ENCODE measurements around the gene MARCHF3.
"Not testable (repeated sequence)": the region's sequence is repeated elsewhere in the genome, so short reads cannot be mapped to it uniquely, and the experiment has no call there.

The MARCHF3 gene

GRCh38 chr5:127064253-127064840 is 34.0 kb upstream of the MARCHF3 start:
- DNase-seq (ENCODE audit: insufficient read length) (no peak), FAIRE-seq (no peak)
- no peak for TF ChIP-seq POLR2AphosphoS5 (IDR thresholded peaks at IDR 0.05; ENCODE audit: low read depth, low read length)
- TF ChIP-seq POLR2A (IDR thresholded peaks at IDR 0.05; ENCODE audit: low read depth, low read length) = no peak
- TF ChIP-seq TAF1 (IDR thresholded peaks at IDR 0.05; ENCODE audit: borderline replicate concordance, low read depth, low read length) = no peak

GRCh38 chr5:127063257-127063913 is 33.0 kb upstream of the MARCHF3 start:
- TF ChIP-seq POLR2A (IDR thresholded peaks at IDR 0.05; ENCODE audit: low read depth, low read length) = no peak
- TF ChIP-seq POLR2AphosphoS5 (IDR thresholded peaks at IDR 0.05; ENCODE audit: low read depth, low read length) = no peak
- no peak for TF ChIP-seq TAF1 (IDR thresholded peaks at IDR 0.05; ENCODE audit: borderline replicate concordance, low read depth, low read length)
- no peak for FAIRE-seq
- DNase-seq (ENCODE audit: insufficient read length) = no peak

GRCh38 chr5:127061956-127062355 is 31.6 kb upstream of the MARCHF3 start:
- DNase-seq (ENCODE audit: insufficient read length) (no peak), FAIRE-seq (no peak)
- TF ChIP-seq TAF1 (IDR thresholded peaks at IDR 0.05; ENCODE audit: borderline replicate concordance, low read depth, low read length) = no peak
- TF ChIP-seq POLR2AphosphoS5 (IDR thresholded peaks at IDR 0.05; ENCODE audit: low read depth, low read length) = no peak
- TF ChIP-seq POLR2A (IDR thresholded peaks at IDR 0.05; ENCODE audit: low read depth, low read length) = no peak

GRCh38 chr5:127061537-127061936 is 31.2 kb upstream of the MARCHF3 start:
- DNase-seq (ENCODE audit: insufficient read length) = no peak
- FAIRE-seq = no peak
- TF ChIP-seq POLR2AphosphoS5 (IDR thresholded peaks at IDR 0.05; ENCODE audit: low read depth, low read length) (no peak), TAF1 (IDR thresholded peaks at IDR 0.05; ENCODE audit: borderline replicate concordance, low read depth, low read length) (no peak), POLR2A (IDR thresholded peaks at IDR 0.05; ENCODE audit: low read depth, low read length) (no peak)

- TF ChIP-seq POLR2AphosphoS5 (IDR thresholded peaks at IDR 0.05; ENCODE audit: low read depth, low read length) (no peak), POLR2A (IDR thresholded peaks at IDR 0.05; ENCODE audit: low read depth, low read length) (no peak), TAF1 (IDR thresholded peaks at IDR 0.05; ENCODE audit: borderline replicate concordance, low read depth, low read length) (no peak)
- DNase-seq (ENCODE audit: insufficient read length) (no peak), FAIRE-seq (no peak)
Observed at GRCh38 chr5:127060470-127060985, 30.2 kb upstream of the MARCHF3 start.

- DNase-seq (ENCODE audit: insufficient read length) (no peak), FAIRE-seq (no peak)
- TF ChIP-seq TAF1 (IDR thresholded peaks at IDR 0.05; ENCODE audit: borderline replicate concordance, low read depth, low read length) = no peak
- no peak for TF ChIP-seq POLR2A (IDR thresholded peaks at IDR 0.05; ENCODE audit: low read depth, low read length)
- TF ChIP-seq POLR2AphosphoS5 (IDR thresholded peaks at IDR 0.05; ENCODE audit: low read depth, low read length) = no peak
Observed at GRCh38 chr5:127056896-127057295, 26.5 kb upstream of the MARCHF3 start.

- TF ChIP-seq POLR2AphosphoS5 (IDR thresholded peaks at IDR 0.05; ENCODE audit: low read depth, low read length) (no peak), POLR2A (IDR thresholded peaks at IDR 0.05; ENCODE audit: low read depth, low read length) (no peak)
- FAIRE-seq (no peak), DNase-seq (ENCODE audit: insufficient read length) (no peak)
Observed at GRCh38 chr5:127055880-127056653, 25.7 kb upstream of the MARCHF3 start.

GRCh38 chr5:127053551-127053950 is 23.2 kb upstream of the MARCHF3 start:
- DNase-seq (ENCODE audit: insufficient read length); FAIRE-seq: not testable (repeated sequence)

- DNase-seq (ENCODE audit: insufficient read length) (no peak), FAIRE-seq (no peak)
- TF ChIP-seq TAF1 (IDR thresholded peaks at IDR 0.05; ENCODE audit: borderline replicate concordance, low read depth, low read length) (no peak), POLR2AphosphoS5 (IDR thresholded peaks at IDR 0.05; ENCODE audit: low read depth, low read length) (no peak), POLR2A (IDR thresholded peaks at IDR 0.05; ENCODE audit: low read depth, low read length) (no peak)
Observed at GRCh38 chr5:127053049-127053448, 22.7 kb upstream of the MARCHF3 start.

- no peak for DNase-seq (ENCODE audit: insufficient read length)
- FAIRE-seq = no peak
- TF ChIP-seq POLR2AphosphoS5 (IDR thresholded peaks at IDR 0.05; ENCODE audit: low read depth, low read length) (no peak), POLR2A (IDR thresholded peaks at IDR 0.05; ENCODE audit: low read depth, low read length) (no peak), TAF1 (IDR thresholded peaks at IDR 0.05; ENCODE audit: borderline replicate concordance, low read depth, low read length) (no peak)
Observed at GRCh38 chr5:127051591-127051990, 21.2 kb upstream of the MARCHF3 start.

GRCh38 chr5:127046343-127047072 is 16.1 kb upstream of the MARCHF3 start:
- TF ChIP-seq POLR2AphosphoS5 (IDR thresholded peaks at IDR 0.05; ENCODE audit: low read depth, low read length) (no peak), TAF1 (IDR thresholded peaks at IDR 0.05; ENCODE audit: borderline replicate concordance, low read depth, low read length) (no peak), POLR2A (IDR thresholded peaks at IDR 0.05; ENCODE audit: low read depth, low read length) (no peak)
- FAIRE-seq = no peak
- DNase-seq (ENCODE audit: insufficient read length) = no peak

Data from GM12892 (cell line).